Epithelial cell of esophagus (primary cell): Measurements from ENCODE around the gene PSD4.

Experiments
- DNase-seq: peaks from one replicate; pipeline ENCODE4 v3.0.0; 2010; ENCODE audit warnings: low read depth
- H3K4me3 ChIP-seq: 2 replicates; pipeline ENCODE4 v1.5.1; 2011; ENCODE audit warnings: mild to moderate bottlenecking, low read length, control low read depth
- CTCF ChIP-seq: IDR thresholded peaks from 2 replicates; pipeline ENCODE4 v1.5.1; 2011; ENCODE audit warnings: low read depth, mild to moderate bottlenecking, low read length, control low read depth, inconsistent platforms; ENCODE audit not compliant: insufficient read depth; ENCODE audit errors: missing control alignments

Gene PSD4

GRCh38 chr2:113173542-113174375 is at the start of gene PSD4:
TSS of gene PSD4 (plus strand) at chr2:113173971. CDS start at chr2:113182457, 8,486 bp downstream.
- no peak for DNase-seq
- TF ChIP-seq CTCF: no peak
- no peak within 1 kb of the TSS for H3K4me3 ChIP-seq

DNA sequence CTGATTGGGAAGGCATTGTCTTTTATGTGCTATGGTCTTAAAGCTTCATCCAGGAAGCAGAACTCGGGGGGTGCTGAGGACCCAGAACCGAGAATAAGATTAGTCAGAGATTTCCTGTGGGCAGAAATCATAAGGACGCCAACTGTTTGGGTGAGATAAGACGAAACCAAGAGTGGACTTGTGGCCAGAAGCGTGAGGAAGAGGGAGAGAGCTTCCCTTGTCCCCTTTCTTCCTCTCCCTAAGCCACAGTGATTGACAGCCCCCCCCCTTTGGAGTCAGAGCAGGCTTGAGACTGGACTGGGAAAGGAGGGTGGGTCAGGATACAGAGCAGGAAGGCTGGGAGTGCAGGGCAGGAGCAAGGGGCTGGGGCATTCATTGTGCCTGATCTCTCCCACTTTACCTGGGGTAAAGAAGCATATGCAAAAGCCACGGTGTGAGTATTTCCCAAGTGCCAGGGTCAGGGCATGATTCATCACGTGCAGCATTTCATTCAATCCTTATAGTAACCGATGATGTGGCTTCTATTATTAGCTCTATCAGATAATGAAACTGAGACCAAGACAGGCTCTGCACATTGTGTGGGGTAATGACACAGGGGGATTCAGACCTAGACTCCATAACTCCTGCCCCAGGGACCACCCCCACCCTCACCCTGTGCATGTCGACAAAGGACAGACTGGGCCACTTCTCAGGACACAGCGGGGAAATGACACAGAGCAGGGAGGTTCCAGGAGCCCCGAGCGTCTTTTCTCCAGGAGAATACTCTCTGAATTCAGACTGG is 49.4 kb upstream of the PSD4 start:
- no peak overlapping the region for H3K4me3 ChIP-seq
- DNase-seq: peak; percentile 82
- TF ChIP-seq CTCF: no peak

DNA sequence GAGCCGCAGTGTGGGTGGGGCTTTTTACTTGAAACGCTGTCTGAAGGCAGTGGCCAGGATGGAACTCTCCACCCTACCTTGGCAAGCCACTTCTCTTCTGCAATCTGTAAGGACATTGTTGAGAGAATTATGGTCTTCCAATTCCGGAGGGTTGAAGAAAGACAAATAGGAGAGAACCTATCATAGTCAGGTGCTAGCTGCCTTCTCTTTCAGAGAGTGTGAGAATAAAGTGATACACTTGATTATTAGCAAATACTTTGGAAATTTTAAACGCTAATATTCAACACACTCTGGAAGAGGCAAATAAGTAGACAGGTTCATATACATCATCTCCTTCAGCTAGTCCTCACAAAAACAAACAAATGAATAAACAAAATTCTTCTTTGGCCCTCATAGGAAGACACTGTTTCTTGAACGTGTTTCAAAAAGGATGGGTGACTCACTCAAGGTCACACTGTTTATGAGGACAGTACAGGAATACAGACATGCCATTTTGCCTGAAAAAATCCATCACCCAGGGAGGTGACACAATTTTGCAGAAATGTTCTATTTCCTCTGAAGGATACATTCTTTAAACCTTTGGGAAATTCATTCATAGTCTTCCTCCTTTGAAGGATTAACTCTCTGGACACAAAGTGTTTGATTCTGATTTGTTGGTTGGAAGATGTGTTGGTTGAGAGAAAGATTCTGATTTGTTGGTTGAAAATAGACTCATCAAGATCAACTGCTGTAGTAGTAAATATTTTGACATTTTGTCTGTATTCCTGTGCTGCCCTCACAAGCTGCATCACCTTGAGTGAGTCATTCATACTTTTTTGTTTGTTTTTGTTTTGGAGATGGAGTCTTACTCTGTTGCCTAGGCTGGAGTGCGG is 48.6 kb upstream of the PSD4 start:
- no peak for TF ChIP-seq CTCF
- peak; percentile 52 for DNase-seq
- H3K4me3 ChIP-seq: no peak overlapping the region

GRCh38 chr2:113126845-113127645 is 46.7 kb upstream of the PSD4 start, which contains the start of gene IL1RN:
TSS of gene IL1RN (plus strand) at chr2:113127598. CDS start at chr2:113127625, 27 bp downstream.
- H3K4me3 ChIP-seq: no peak within 1 kb of the TSS
- no peak for TF ChIP-seq CTCF
- DNase-seq: no peak

DNA sequence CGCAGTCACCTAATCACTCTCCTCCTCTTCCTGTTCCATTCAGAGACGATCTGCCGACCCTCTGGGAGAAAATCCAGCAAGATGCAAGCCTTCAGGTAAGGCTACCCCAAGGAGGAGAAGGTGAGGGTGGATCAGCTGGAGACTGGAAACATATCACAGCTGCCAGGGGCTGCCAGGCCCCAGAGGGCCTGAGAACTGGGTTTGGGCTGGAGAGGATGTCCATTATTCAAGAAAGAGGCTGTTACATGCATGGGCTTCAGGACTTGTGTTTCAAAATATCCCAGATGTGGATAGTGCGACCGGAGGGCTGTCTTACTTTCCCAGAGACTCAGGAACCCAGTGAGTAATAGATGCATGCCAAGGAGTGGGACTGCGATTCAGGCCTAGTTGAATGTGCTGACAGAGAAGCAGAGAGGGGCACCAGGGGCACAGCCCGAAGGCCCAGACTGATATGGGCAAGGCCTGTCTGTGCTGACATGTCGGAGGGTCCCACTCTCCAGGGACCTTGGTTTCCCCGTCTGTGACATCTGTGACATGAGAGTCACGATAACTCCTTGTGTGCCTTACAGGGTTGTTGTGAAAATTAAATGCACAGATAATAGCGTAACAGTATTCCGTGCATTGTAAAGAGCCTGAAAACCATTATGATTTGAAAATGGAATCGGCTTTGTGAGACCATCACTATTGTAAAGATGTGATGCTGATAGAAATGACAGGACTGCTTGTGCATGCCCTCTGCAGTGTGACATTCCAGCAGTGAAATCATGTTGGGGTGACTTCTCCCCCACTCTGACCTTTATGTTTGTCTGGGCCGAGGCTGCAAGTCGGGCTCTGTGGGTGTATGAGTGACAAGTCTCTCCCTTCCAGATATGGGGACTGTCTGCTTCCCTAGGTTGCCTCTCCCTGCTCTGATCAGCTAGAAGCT is 45.9 kb upstream of the PSD4 start:
- TF ChIP-seq CTCF: no peak
- DNase-seq: no peak
- H3K4me3 ChIP-seq: no peak overlapping the region
